Measurements from ENCODE around the gene RFT1. TPM values are rescaled to one million over a fixed set of nuclear protein-coding genes. Genes with fewer than 3 reads are reported as not detected.

Gene RFT1
- total RNA-seq, 4 donors from 2014 or later, result 14.4 to 17.7 (median 16.2) TPM

- no peaks in the 10 kb centered on the region for H3K27me3 ChIP-seq
- DNase-seq, result no peak
- intact Hi-C loops (cut with DNase I), result loop anchor here (10.0 kb wide), 1 partner anchor 335 kb away; no protein-coding TSS in a partner anchor
- H3K9me3 ChIP-seq, result no peaks in the 10 kb centered on the region
- no peak overlapping the region for H3K27ac ChIP-seq
- no peak overlapping the region for H3K4me3 ChIP-seq (replicated peaks in 1 of 3)
- no peaks in the 10 kb centered on the region for H3K36me3 ChIP-seq
- H3K4me1 ChIP-seq, result no peaks in the 10 kb centered on the region
- TF ChIP-seq CTCF (IDR thresholded peaks at IDR 0.05) (no peak), POLR2A (IDR thresholded peaks at IDR 0.05) (no peak)
- WGBS, 2 donors, result 85 to 86% methylated on average over 12 of the region's 12 CpGs
These were observed 50.3 kb downstream of the RFT1 start for GRCh38 chr3:53079791-53080555.

GRCh38 chr3:53079147-53079546 lies 51.1 kb downstream of the RFT1 start:
- TF ChIP-seq CTCF (IDR thresholded peaks at IDR 0.05), result no peak
- TF ChIP-seq POLR2A (IDR thresholded peaks at IDR 0.05), result no peak
- Histone ChIP-seq H3K27me3 (no peaks in the 10 kb centered on the region), H3K4me1 (no peaks in the 10 kb centered on the region), H3K27ac (no peak overlapping the region), H3K4me3 (replicated peaks in 1 of 3) (no peak overlapping the region), H3K9me3 (no peaks in the 10 kb centered on the region), H3K36me3 (no peaks in the 10 kb centered on the region)
- 83 to 99% methylated on average over 6 of the region's 6 CpGs for WGBS, 2 donors
- intact Hi-C loops (cut with DNase I), result loop anchor here (10.0 kb wide), 1 partner anchor 334 kb away; no protein-coding TSS in a partner anchor
- no peak for DNase-seq

GRCh38 chr3:53078656-53079055 lies 51.6 kb downstream of the RFT1 start:
- DNase-seq, result no peak
- 89 to 92% methylated on average over 3 of the region's 3 CpGs for WGBS, 2 donors

DNA sequence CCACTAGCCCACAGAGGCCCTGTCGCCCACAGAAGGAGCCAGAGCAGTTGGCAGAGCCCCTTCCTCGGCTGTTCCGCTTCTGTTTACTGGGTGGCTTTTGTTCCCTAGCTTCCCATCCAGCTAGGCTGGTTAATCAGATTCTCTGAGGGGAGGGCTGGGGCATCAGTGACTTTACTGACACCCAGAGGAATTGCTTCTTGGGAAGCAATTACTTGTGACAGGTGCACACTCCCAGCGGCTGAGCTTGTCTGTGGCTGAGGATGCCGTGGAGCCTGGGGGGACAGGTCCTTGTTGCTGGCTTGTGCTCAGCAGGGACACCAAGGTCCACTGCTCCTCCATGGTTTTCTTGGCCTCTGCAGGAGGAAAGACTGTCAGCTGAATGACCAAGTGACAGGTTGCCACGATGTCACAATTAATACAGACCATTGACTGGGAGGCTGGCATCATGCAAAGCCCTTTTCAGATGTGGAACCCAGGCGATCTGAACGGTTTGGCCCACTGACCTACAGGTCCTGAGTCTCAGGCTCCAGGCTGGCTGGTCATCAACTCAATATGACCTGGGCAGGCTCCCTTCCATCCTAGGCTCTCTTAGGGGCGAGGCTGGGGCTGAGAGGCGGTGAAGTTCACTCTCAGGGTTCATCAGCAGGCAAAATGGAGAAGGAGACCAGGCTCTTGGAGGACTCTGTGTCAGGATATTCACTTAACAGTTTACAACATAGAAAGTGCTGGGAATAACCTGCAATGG lies 52.6 kb downstream of the RFT1 start:
- TF ChIP-seq CTCF (IDR thresholded peaks at IDR 0.05), result no peak
- no peak for TF ChIP-seq POLR2A (IDR thresholded peaks at IDR 0.05)
- H3K27ac ChIP-seq, result no peak overlapping the region
- no peaks in the 10 kb centered on the region for H3K9me3 ChIP-seq
- intact Hi-C loops (cut with DNase I), result loop anchor here (10.0 kb wide), 1 partner anchor 333 kb away; no protein-coding TSS in a partner anchor
- 85 to 87% methylated on average over 9 to 10 of the region's 10 CpGs for WGBS, 2 donors
- DNase-seq, result no peak
- no peak overlapping the region for H3K4me3 ChIP-seq (replicated peaks in 1 of 3)
- H3K4me1 ChIP-seq, result peaks cover 0 to 4% of the 10 kb centered on the region in 2 donors
- no peaks in the 10 kb centered on the region for H3K36me3 ChIP-seq
- no peaks in the 10 kb centered on the region for H3K27me3 ChIP-seq

More at GRCh38 chr3:53078656-53079055, 51.6 kb downstream of the RFT1 start:
- TF ChIP-seq CTCF (IDR thresholded peaks at IDR 0.05) (no peak), POLR2A (IDR thresholded peaks at IDR 0.05) (no peak)
- H3K27me3 ChIP-seq, result no peaks in the 10 kb centered on the region
- no peak overlapping the region for H3K27ac ChIP-seq
- H3K4me1 ChIP-seq, result no peaks in the 10 kb centered on the region
- H3K36me3 ChIP-seq, result no peaks in the 10 kb centered on the region
- intact Hi-C loops (cut with DNase I), result loop anchor here (10.0 kb wide), 1 partner anchor 334 kb away; no protein-coding TSS in a partner anchor
- H3K4me3 ChIP-seq (replicated peaks in 1 of 3), result no peak overlapping the region
- H3K9me3 ChIP-seq, result no peaks in the 10 kb centered on the region
